Activated CD8-positive, alpha-beta T cell treated with anti-CD3 and anti-CD28 coated beads, Interleukin-2, amount 10 ng/mL, durations not matched to agents 7 days and 5 days (primary cell): ENCODE measurements around the gene ZBTB42. TPM values are rescaled to one million over a fixed set of nuclear protein-coding genes. Genes with fewer than 3 reads are reported as not detected.

Experiments used
- ATAC-seq: fragments of 150-1000 bp; cut with Tn5 transposase; one replicate; pipeline ENCODE4 v1.10.0; 2021; ENCODE audit warnings: moderate library complexity
- CTCF ChIA-PET: fragments of 350-600 bp; sonication (Branson Sonifier 250); formaldehyde crosslinking; loops from one replicate; lab custom pipeline; 2021; ENCODE audit warnings: antibody characterized with exemption; lab: Charles Lee
- POLR2A ChIA-PET: fragments of 350-600 bp; sonication (Branson Sonifier 250); formaldehyde crosslinking; loops from one replicate; lab custom pipeline; 2021; ENCODE audit warnings: antibody characterized with exemption; lab: Charles Lee
- DNase-seq: peaks from one replicate; pipeline ENCODE4 v3.0.0-alpha.2; 2020
- H3K27ac Mint-ChIP-seq: one replicate; pipeline ENCODE4 v1.8.0; 2021; ENCODE audit warnings: mild to moderate bottlenecking, mixed read lengths
- H3K27me3 Mint-ChIP-seq: one replicate; pipeline ENCODE4 v1.8.0; 2021; ENCODE audit warnings: low read depth, mixed read lengths
- H3K36me3 Mint-ChIP-seq: one replicate; pipeline ENCODE4 v1.8.0; 2021; ENCODE audit warnings: low read depth, mixed read lengths
- H3K4me1 Mint-ChIP-seq: one replicate; pipeline ENCODE4 v1.8.0; 2021; ENCODE audit warnings: low read depth, mixed read lengths
- H3K4me3 Mint-ChIP-seq: one replicate; pipeline ENCODE4 v1.8.0; 2021; ENCODE audit warnings: mild to moderate bottlenecking, mixed read lengths
- H3K9me3 Mint-ChIP-seq: one replicate; pipeline ENCODE4 v1.8.0; 2022; ENCODE audit warnings: mixed read lengths; ENCODE audit not compliant: insufficient read depth
- total RNA-seq, 2 experiments: library from RNA; stranded (reverse); gene quantifications; one replicate each; pipeline ENCODE4 v1.2.3, GENCODE V29; 2021

Gene ZBTB42
- total RNA-seq, 2 experiments from 2014 or later, result 5.3 TPM

GRCh38 chr14:104800015-104800770 is 708 bp upstream of the ZBTB42 start:
- CTCF ChIA-PET, result interaction anchor here (0.8 to 2.4 kb wide), 2 partner anchors 15 to 25 kb away, joined by 3 to 12 read pairs; no protein-coding TSS in a partner anchor
- peak overlapping the region; percentile 58 for H3K27ac Mint-ChIP-seq
- peak; percentile 86 for DNase-seq
- H3K4me3 Mint-ChIP-seq, result peak overlapping the region; percentile 26
- ATAC-seq, result peak; percentile 60
- peaks cover 10% of the 10 kb centered on the region for H3K27me3 Mint-ChIP-seq
- H3K4me1 Mint-ChIP-seq, result peaks cover 31% of the 10 kb centered on the region
- POLR2A ChIA-PET, result interaction anchor here (0.6 to 3.0 kb wide), 4 partner anchors 17 to 48 kb away, joined by 3 to 8 read pairs (median 5); partner anchors contain the start of gene SIVA1
- H3K36me3 Mint-ChIP-seq, result no peaks in the 10 kb centered on the region
- H3K9me3 Mint-ChIP-seq, result no peaks in the 10 kb centered on the region

- no peaks in the 10 kb centered on the region for H3K36me3 Mint-ChIP-seq
- DNase-seq, result no peak
- no peak for ATAC-seq
- peak overlapping the region; percentile 85 for H3K4me3 Mint-ChIP-seq
- no peaks in the 10 kb centered on the region for H3K9me3 Mint-ChIP-seq
- peak overlapping the region; percentile 78 for H3K27ac Mint-ChIP-seq
- POLR2A ChIA-PET, result interaction anchor here (2.4 to 3.0 kb wide), 2 partner anchors 24 to 49 kb away, joined by 7 to 8 read pairs; partner anchors contain the start of gene SIVA1
- peaks cover 10% of the 10 kb centered on the region for H3K27me3 Mint-ChIP-seq
- CTCF ChIA-PET, result interaction anchor here (2.4 kb wide), 1 partner anchor 24 kb away, joined by 12 read pairs; no protein-coding TSS in a partner anchor
- peaks cover 23% of the 10 kb centered on the region for H3K4me1 Mint-ChIP-seq
Observed at GRCh38 chr14:104801520-104802393, 856 bp downstream of the ZBTB42 start.

GRCh38 chr14:104802394-104803184 is 1.7 kb downstream of the ZBTB42 start:
- H3K36me3 Mint-ChIP-seq, result no peaks in the 10 kb centered on the region
- CTCF ChIA-PET, result interaction anchor here (2.4 kb wide), 1 partner anchor 23 kb away, joined by 12 read pairs; no protein-coding TSS in a partner anchor
- no peak for ATAC-seq

GRCh38 chr14:104803280-104803911 is 2.5 kb downstream of the ZBTB42 start:
- POLR2A ChIA-PET, result no interaction called here
- Mint-ChIP-seq H3K27ac (no peak overlapping the region), H3K36me3 (no peaks in the 10 kb centered on the region)

More at GRCh38 chr14:104802394-104803184, 1.7 kb downstream of the ZBTB42 start:
- H3K27me3 Mint-ChIP-seq, result peaks cover 10% of the 10 kb centered on the region
- H3K27ac Mint-ChIP-seq, result no peak overlapping the region
- H3K4me3 Mint-ChIP-seq, result peak overlapping the region; percentile 85
- H3K4me1 Mint-ChIP-seq, result peaks cover 23% of the 10 kb centered on the region
- DNase-seq, result no peak
- POLR2A ChIA-PET, result interaction anchor here (3.0 kb wide), 1 partner anchor 50 kb away, joined by 7 read pairs; the partner anchor contains the start of gene SIVA1
- no peaks in the 10 kb centered on the region for H3K9me3 Mint-ChIP-seq

GRCh38 chr14:104803912-104804410 is 3.1 kb downstream of the ZBTB42 start:
- ChIA-PET POLR2A (interaction anchor here (0.6 kb wide), 1 partner anchor 52 kb away, joined by 4 read pairs; no protein-coding TSS in a partner anchor), CTCF (no interaction called here)

More at GRCh38 chr14:104803280-104803911, 2.5 kb downstream of the ZBTB42 start:
- peaks cover 23% of the 10 kb centered on the region for H3K4me1 Mint-ChIP-seq
- no peak for DNase-seq
- H3K27me3 Mint-ChIP-seq, result peaks cover 8% of the 10 kb centered on the region
- no peak for ATAC-seq
- no peak overlapping the region for H3K4me3 Mint-ChIP-seq
- CTCF ChIA-PET, result no interaction called here
- no peaks in the 10 kb centered on the region for H3K9me3 Mint-ChIP-seq

GRCh38 chr14:104804481-104805325 is 3.8 kb downstream of the ZBTB42 start:
- Mint-ChIP-seq H3K36me3 (no peaks in the 10 kb centered on the region), H3K4me3 (no peak overlapping the region), H3K27ac (no peak overlapping the region), H3K27me3 (no peaks in the 10 kb centered on the region), H3K4me1 (peaks cover 20% of the 10 kb centered on the region), H3K9me3 (no peaks in the 10 kb centered on the region)
- ChIA-PET POLR2A (interaction anchor here (0.6 kb wide), 1 partner anchor 53 kb away, joined by 4 read pairs; no protein-coding TSS in a partner anchor), CTCF (no interaction called here)
- DNase-seq (no peak), ATAC-seq (no peak)

More at GRCh38 chr14:104803912-104804410, 3.1 kb downstream of the ZBTB42 start:
- H3K4me3 Mint-ChIP-seq, result no peak overlapping the region
- ATAC-seq (no peak), DNase-seq (no peak)
- H3K27me3 Mint-ChIP-seq, result peaks cover 3% of the 10 kb centered on the region
- H3K9me3 Mint-ChIP-seq, result no peaks in the 10 kb centered on the region
- H3K27ac Mint-ChIP-seq, result no peak overlapping the region
- H3K36me3 Mint-ChIP-seq, result no peaks in the 10 kb centered on the region
- H3K4me1 Mint-ChIP-seq, result peaks cover 23% of the 10 kb centered on the region

- POLR2A ChIA-PET, result no interaction called here
- CTCF ChIA-PET, result no interaction called here
- ATAC-seq, result no peak
Observed at GRCh38 chr14:104805326-104805678, 4.4 kb downstream of the ZBTB42 start.

GRCh38 chr14:104805941-104806624 is 5.2 kb downstream of the ZBTB42 start:
- no peaks in the 10 kb centered on the region for H3K27me3 Mint-ChIP-seq
- H3K4me3 Mint-ChIP-seq, result no peak overlapping the region
- CTCF ChIA-PET, result no interaction called here
- ATAC-seq, result no peak
- no peak overlapping the region for H3K27ac Mint-ChIP-seq
- H3K4me1 Mint-ChIP-seq, result peaks cover 16% of the 10 kb centered on the region
- POLR2A ChIA-PET, result no interaction called here
- no peaks in the 10 kb centered on the region for H3K9me3 Mint-ChIP-seq
- DNase-seq, result no peak
- no peaks in the 10 kb centered on the region for H3K36me3 Mint-ChIP-seq

More at GRCh38 chr14:104805326-104805678, 4.4 kb downstream of the ZBTB42 start:
- Mint-ChIP-seq H3K36me3 (no peaks in the 10 kb centered on the region), H3K27me3 (no peaks in the 10 kb centered on the region), H3K4me1 (peaks cover 16% of the 10 kb centered on the region), H3K9me3 (no peaks in the 10 kb centered on the region), H3K4me3 (no peak overlapping the region), H3K27ac (no peak overlapping the region)
- no peak for DNase-seq

- ChIA-PET CTCF (no interaction called here), POLR2A (no interaction called here)
- no peaks in the 10 kb centered on the region for H3K36me3 Mint-ChIP-seq
- ATAC-seq (no peak), DNase-seq (no peak)
- H3K4me3 Mint-ChIP-seq, result no peak overlapping the region
- H3K27me3 Mint-ChIP-seq, result no peaks in the 10 kb centered on the region
- H3K4me1 Mint-ChIP-seq, result peaks cover 8% of the 10 kb centered on the region
- H3K9me3 Mint-ChIP-seq, result no peaks in the 10 kb centered on the region
- H3K27ac Mint-ChIP-seq, result no peak overlapping the region
Observed at GRCh38 chr14:104806625-104807465, 5.9 kb downstream of the ZBTB42 start.
